Small intestine (tissue), 7 donors: ENCODE measurements around the gene COL26A1. TPM values are rescaled to one million over a fixed set of nuclear protein-coding genes. Genes with fewer than 3 reads are reported as not detected.

Experiments
- DNase-seq, 2 donors: peaks; one replicate each; pipeline versions ENCODE4 v3.0.0 to v3.0.0-alpha.2; 2013
- FAIRE-seq: peaks from 2 replicates; lab custom pipeline; 2012; peaks lifted over from hg19 to GRCh38; lab: Jason Lieb, UNC
- H3K27ac ChIP-seq, 3 donors: one replicate each; pipeline ENCODE4 v1.5.1; 2013; ENCODE audit warnings: low read length in 2 of 3, mild to moderate bottlenecking in 2 of 3, control low read depth in 1 of 3, inconsistent platforms in 1 of 3, low read depth in 1 of 3, moderate library complexity in 1 of 3
- H3K27me3 ChIP-seq, 3 donors: one replicate each; pipeline ENCODE4 v1.6.1; 2013; ENCODE audit warnings: low read length in 3 of 3, inconsistent platforms in 1 of 3; ENCODE audit not compliant: control insufficient read depth in 3 of 3, insufficient read depth in 3 of 3
- H3K36me3 ChIP-seq, 3 donors: one replicate each; pipeline ENCODE4 v1.6.1; 2013; ENCODE audit warnings: low read length in 3 of 3, inconsistent platforms in 1 of 3, low read depth in 1 of 3, mild to moderate bottlenecking in 1 of 3, moderate library complexity in 1 of 3; ENCODE audit not compliant: control insufficient read depth in 3 of 3, insufficient read depth in 2 of 3
- H3K4me1 ChIP-seq, 3 donors: one replicate each; pipeline ENCODE4 v1.6.1; 2013; ENCODE audit warnings: low read length in 2 of 3, inconsistent platforms in 1 of 3, low read depth in 1 of 3, mild to moderate bottlenecking in 1 of 3, moderate library complexity in 1 of 3; ENCODE audit not compliant: control insufficient read depth in 3 of 3, insufficient read depth in 2 of 3
- H3K4me3 ChIP-seq, 3 donors: one replicate each; pipeline ENCODE4 v1.5.1; 2013; ENCODE audit warnings: low read length in 3 of 3, control low read depth in 1 of 3, inconsistent platforms in 1 of 3, low read depth in 1 of 3, mild to moderate bottlenecking in 1 of 3, moderate library complexity in 1 of 3
- H3K9me3 ChIP-seq, 2 donors: one replicate each; pipeline ENCODE4 v1.6.1; 2013; ENCODE audit warnings: low read depth in 1 of 2, low read length in 1 of 2; ENCODE audit not compliant: control insufficient read depth in 2 of 2, insufficient read depth in 1 of 2
- WGBS, 3 donors: extraction: QIAGEN DNeasy Blood & Tissue Kit; methylation state at CpG; one replicate each; pipeline ENCODE4 v1.1.7; 2013; 5-methylcytosine and 5-hydroxymethylcytosine counted together
- polyA plus RNA-seq, 4 donors: library from polyadenylated mRNA; stranded (reverse) in 3 of 4; unstranded in 1 of 4; fragments of 200-250 nt in 3 of 4; fragments of 120-200 nt in 1 of 4; gene quantifications; one replicate each; pipeline versions ENCODE4 v1.2.1 to v1.2.3, GENCODE V29; 2013
- donor health status: healthy with polysubstance abuse.
- donor health status: control.
- donor health status: control.
- donor health status: Bipolar disorder and iron deficiency.
- donor health status: healthy.

Gene COL26A1
- polyA plus RNA-seq, 4 donors, result 0.10 to 0.12 TPM; not detected in 2

DNA sequence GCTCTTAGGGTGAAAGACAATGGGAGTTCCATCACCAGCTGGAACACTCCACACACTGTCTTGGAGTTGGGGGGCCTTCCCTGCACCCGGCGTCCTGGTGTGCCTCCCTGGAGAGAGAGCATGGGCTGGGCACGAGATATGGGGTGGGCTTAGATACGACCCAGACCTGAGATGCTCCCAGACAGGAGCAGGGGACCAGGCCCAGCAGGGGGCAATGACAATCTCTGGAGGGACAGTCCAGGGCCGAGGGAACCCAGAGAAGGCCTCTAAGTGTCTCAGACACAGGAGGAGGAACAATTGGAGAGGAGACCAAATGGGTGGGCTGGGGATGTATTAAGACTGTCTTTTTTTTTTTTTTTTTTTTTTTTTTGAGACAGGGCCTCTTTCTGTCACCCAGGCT, 226.4 kb downstream of the COL26A1 start:
- H3K27ac ChIP-seq, result no peak overlapping the region
- H3K9me3 ChIP-seq, result peaks cover 0 to 6% of the 10 kb centered on the region in 2 donors
- no peaks in the 10 kb centered on the region for H3K27me3 ChIP-seq
- WGBS, 3 donors, result 81 to 92% (median 82%) methylated on average over 5 of the region's 5 CpGs
- H3K4me3 ChIP-seq, result no peak overlapping the region
- no peaks in the 10 kb centered on the region for H3K36me3 ChIP-seq
- DNase-seq, result no peak
- FAIRE-seq, result no peak
- H3K4me1 ChIP-seq, result peaks cover 0 to 32% (median 0%) of the 10 kb centered on the region in 3 donors

- Histone ChIP-seq H3K27me3 (no peaks in the 10 kb centered on the region), H3K36me3 (no peaks in the 10 kb centered on the region), H3K27ac (no peak overlapping the region), H3K4me3 (no peak overlapping the region), H3K9me3 (peaks cover 0 to 4% of the 10 kb centered on the region in 2 donors), H3K4me1 (peaks cover 0 to 22% (median 0%) of the 10 kb centered on the region in 3 donors)
- DNase-seq (no peak), FAIRE-seq (no peak)
- 73 to 77% (median 76%) methylated on average over 15 of the region's 15 CpGs for WGBS, 3 donors
Observed at GRCh38 chr7:101589976-101590662, 227.4 kb downstream of the COL26A1 start.

DNA sequence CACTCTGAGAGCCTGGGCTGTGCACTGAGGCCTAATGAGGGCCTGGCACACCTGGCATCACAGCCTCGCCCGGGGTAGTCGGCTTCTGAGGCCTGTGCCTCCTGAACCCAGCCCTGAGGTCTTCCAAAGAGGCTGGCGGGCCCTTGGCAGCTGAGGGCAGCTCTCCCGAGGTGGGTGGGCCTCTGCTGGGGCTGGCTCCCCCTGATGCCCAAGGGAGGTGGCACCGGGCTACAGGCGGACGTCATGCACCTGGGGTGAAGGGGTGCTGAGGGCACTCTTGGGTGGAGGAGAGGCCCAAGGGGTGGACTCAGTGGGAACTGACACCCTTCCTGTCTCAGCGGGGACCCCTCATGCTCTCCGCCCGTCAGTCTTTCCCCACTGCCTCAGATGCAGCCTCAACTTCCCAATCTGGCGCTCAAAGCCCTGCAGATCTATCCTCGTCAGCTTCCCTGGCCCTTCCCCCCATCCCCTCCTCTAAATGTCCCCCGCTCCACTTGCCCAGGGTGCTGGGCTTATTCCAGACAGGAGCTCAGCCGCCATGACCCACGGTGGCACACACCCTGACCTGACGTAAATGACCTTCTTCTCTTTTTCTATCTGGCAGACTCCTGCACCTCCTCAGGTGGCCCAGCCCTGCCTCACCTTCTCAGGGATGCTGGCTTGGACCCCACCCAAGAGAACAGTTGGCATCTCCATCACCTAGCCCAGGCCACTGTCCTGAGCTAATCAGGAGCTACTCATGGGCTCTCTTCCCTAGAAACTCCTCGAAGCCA, 228.2 kb downstream of the COL26A1 start:
- H3K9me3 ChIP-seq, result peaks cover 0 to 4% of the 10 kb centered on the region in 2 donors
- DNase-seq (no peak), FAIRE-seq (no peak)
- H3K27ac ChIP-seq, result no peak overlapping the region
- no peaks in the 10 kb centered on the region for H3K27me3 ChIP-seq
- 84 to 87% (median 85%) methylated on average over 18 of the region's 18 CpGs for WGBS, 3 donors
- H3K4me1 ChIP-seq, result peaks cover 0 to 15% (median 0%) of the 10 kb centered on the region in 3 donors
- no peak overlapping the region for H3K4me3 ChIP-seq
- H3K36me3 ChIP-seq, result no peaks in the 10 kb centered on the region

- Histone ChIP-seq H3K4me1 (peaks cover 0 to 8% (median 0%) of the 10 kb centered on the region in 3 donors), H3K27me3 (no peaks in the 10 kb centered on the region), H3K4me3 (no peak overlapping the region), H3K9me3 (peaks cover 0 to 7% of the 10 kb centered on the region in 2 donors), H3K36me3 (no peaks in the 10 kb centered on the region), H3K27ac (no peak overlapping the region)
- DNase-seq, result no peak
- 58 to 97% (median 87%) methylated on average over 2 of the region's 2 CpGs for WGBS, 3 donors
- no peak for FAIRE-seq
Observed at GRCh38 chr7:101591504-101591903, 228.8 kb downstream of the COL26A1 start.

GRCh38 chr7:101593556-101593955, 230.9 kb downstream of the COL26A1 start:
- H3K9me3 ChIP-seq, result peaks cover 0 to 3% of the 10 kb centered on the region in 2 donors
- 85 to 92% (median 90%) methylated on average over 6 of the region's 6 CpGs for WGBS, 3 donors
- no peaks in the 10 kb centered on the region for H3K27me3 ChIP-seq
- DNase-seq, result no peak
- H3K27ac ChIP-seq, result no peak overlapping the region
- no peaks in the 10 kb centered on the region for H3K36me3 ChIP-seq
- no peak for FAIRE-seq
- H3K4me1 ChIP-seq, result peaks cover 0 to 8% (median 0%) of the 10 kb centered on the region in 3 donors
- no peak overlapping the region for H3K4me3 ChIP-seq

DNA sequence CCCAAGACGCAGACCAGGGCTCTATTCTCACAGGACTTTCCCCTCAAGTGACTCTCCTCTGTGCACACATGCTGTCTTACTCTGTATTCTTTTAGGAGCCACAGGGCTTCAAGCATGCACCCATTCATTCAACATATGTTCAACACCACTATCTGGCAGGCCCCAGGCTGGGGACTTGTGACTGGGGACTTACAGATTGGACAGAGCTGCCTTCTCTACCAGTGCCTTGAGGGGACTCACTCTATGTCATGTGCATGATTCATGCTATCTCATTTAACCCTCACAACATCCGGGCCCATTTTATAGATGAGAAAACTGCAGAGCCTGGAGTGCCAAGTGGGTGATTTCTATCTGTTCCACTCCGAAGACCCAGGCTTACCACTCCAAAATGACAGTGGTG, 232.1 kb downstream of the COL26A1 start:
- peaks cover 0 to 14% (median 0%) of the 10 kb centered on the region in 3 donors for H3K4me1 ChIP-seq

DNA sequence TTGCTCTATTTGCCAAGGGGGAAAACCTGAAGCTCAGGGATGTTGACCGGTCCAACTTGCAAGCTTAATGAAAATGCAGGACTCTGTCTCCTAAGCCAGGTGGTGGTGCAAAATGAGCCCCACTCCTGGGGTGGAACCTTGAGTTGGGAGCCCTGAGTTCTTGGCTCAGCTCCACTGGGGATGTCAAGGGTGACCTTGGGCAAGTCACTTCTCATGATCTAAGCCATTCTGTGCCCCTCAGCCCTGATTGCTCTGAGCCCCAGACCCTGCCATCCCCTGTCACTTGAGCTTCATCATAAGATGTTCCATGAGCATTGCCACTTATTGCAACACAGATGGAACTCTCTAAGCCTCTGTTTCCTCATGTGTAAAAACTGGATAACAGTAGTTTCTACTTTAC, 232.6 kb downstream of the COL26A1 start:
- no peak for DNase-seq
- Histone ChIP-seq H3K27me3 (no peaks in the 10 kb centered on the region), H3K36me3 (no peaks in the 10 kb centered on the region), H3K4me3 (no peak overlapping the region), H3K9me3 (peaks cover 0 to 3% of the 10 kb centered on the region in 2 donors), H3K27ac (no peak overlapping the region), H3K4me1 (peaks cover 0 to 14% (median 0%) of the 10 kb centered on the region in 3 donors)
- FAIRE-seq, result no peak
- WGBS, 3 donors, result 90 to 100% (median 93%) methylated on average over 1 of the region's 1 CpG

More for the DNA sequence above, 232.1 kb downstream of the COL26A1 start:
- 87 to 90% (median 88%) methylated on average over 3 of the region's 3 CpGs for WGBS, 3 donors
- FAIRE-seq (no peak), DNase-seq (no peak)
- Histone ChIP-seq H3K27ac (no peak overlapping the region), H3K36me3 (no peaks in the 10 kb centered on the region), H3K9me3 (peaks cover 0 to 3% of the 10 kb centered on the region in 2 donors), H3K4me3 (no peak overlapping the region), H3K27me3 (no peaks in the 10 kb centered on the region)

DNA sequence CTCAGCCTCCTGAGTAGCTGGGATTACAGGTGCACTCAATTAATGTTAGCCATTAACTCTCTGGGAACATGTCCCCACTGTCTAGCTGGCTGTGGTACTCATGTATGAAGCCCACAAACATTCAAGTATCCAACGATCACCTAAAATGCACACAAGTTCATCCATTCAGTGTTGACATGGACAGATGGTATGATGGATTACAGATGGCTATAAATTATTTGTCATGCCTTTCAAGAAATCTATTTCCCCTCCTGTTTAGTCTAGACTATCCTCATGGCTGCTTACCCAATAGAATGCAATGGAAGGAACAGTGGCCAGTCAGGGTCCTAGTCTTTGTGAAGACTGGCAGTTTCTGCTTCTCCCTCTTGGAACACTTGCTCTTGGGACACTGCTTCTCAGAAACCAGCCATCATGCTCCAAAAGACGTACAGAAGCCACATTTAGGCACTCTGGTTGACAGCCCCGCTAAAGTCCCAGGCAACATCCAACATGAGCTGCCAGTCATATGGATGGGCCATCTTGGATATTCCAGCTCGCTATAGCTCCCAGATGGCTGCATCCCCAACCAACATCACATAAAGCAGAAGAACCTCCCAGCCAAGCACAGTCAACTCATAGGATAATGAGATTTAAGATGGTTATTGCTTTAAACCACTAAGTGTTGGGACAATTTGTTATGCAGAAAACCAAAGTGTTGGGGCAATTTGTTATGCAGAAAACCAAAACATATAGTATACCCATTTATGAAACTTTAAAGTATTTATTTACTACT, 233.3 kb downstream of the COL26A1 start:
- no peaks in the 10 kb centered on the region for H3K27me3 ChIP-seq
- no peaks in the 10 kb centered on the region for H3K36me3 ChIP-seq
- no peak overlapping the region for H3K4me3 ChIP-seq
- no peak for FAIRE-seq
- H3K4me1 ChIP-seq, result peaks cover 0 to 14% (median 0%) of the 10 kb centered on the region in 3 donors
- DNase-seq, result no peak
- no peak overlapping the region for H3K27ac ChIP-seq
- WGBS, 3 donors, result 88 to 95% (median 89%) methylated on average over 4 of the region's 4 CpGs
- H3K9me3 ChIP-seq, result peaks cover 0 to 3% of the 10 kb centered on the region in 2 donors
